22Rv1 (cell line): ENCODE measurements around the gene ELOVL5.

Experiments used
- H3K27ac ChIP-seq: fragments of 450-650 bp; 2 replicates; pipeline ENCODE4 v1.5.1; 2017
- CTCF ChIP-seq: fragments of 450-650 bp; IDR thresholded peaks from 2 replicates; pipeline ENCODE4 v1.5.1; 2017; ENCODE audit warnings: mild to moderate bottlenecking
- ZFX ChIP-seq: fragments of 450-650 bp; IDR thresholded peaks from 2 replicates; pipeline ENCODE4 v1.6.1; 2017; ENCODE audit warnings: antibody characterized with exemption, borderline replicate concordance

ELOVL5 gene

GRCh38 chr6:53327017-53327395 lies 21.7 kb downstream of the ELOVL5 start:
- TF ChIP-seq ZFX: no peak
- no peak for TF ChIP-seq CTCF

GRCh38 chr6:53326372-53327016 lies 22.3 kb downstream of the ELOVL5 start:
- TF ChIP-seq CTCF (no peak), ZFX (no peak)
- H3K27ac ChIP-seq: peak overlapping the region; percentile 59

More at GRCh38 chr6:53327017-53327395, 21.7 kb downstream of the ELOVL5 start:
- H3K27ac ChIP-seq: peak overlapping the region; percentile 59

- TF ChIP-seq CTCF: no peak
- no peak for TF ChIP-seq ZFX
- H3K27ac ChIP-seq: peak overlapping the region; percentile 59; the same call in 1 of the 2 replicates
Measured at GRCh38 chr6:53325785-53326184, 23.0 kb downstream of the ELOVL5 start.

- TF ChIP-seq CTCF (no peak), ZFX (no peak)
- H3K27ac ChIP-seq: no peak overlapping the region
Measured at GRCh38 chr6:53322188-53323029, 26.3 kb downstream of the ELOVL5 start.

- H3K27ac ChIP-seq: no peak overlapping the region
- TF ChIP-seq ZFX: no peak
- no peak for TF ChIP-seq CTCF
Measured at GRCh38 chr6:53321701-53322100, 27.0 kb downstream of the ELOVL5 start.

GRCh38 chr6:53320964-53321363 lies 27.8 kb downstream of the ELOVL5 start:
- no peak overlapping the region for H3K27ac ChIP-seq
- TF ChIP-seq ZFX: no peak
- no peak for TF ChIP-seq CTCF

- TF ChIP-seq CTCF (no peak), ZFX (no peak)
- H3K27ac ChIP-seq: no peak overlapping the region
Measured at GRCh38 chr6:53318429-53318828, 30.3 kb downstream of the ELOVL5 start.
